HepG2 (cell line): Measurements from ENCODE around the gene POP5. TPM values are rescaled to one million over a fixed set of nuclear protein-coding genes. Genes with fewer than 3 reads are reported as not detected.

ENCODE experiments used
- ATAC-seq: fragments of 200-7000 bp; cut with Tn5 transposase; 3 replicates; pipeline ENCODE4 v1.9.1; 2020; ENCODE audit warnings: mild to moderate bottlenecking, moderate library complexity
- BruUV-seq: library from RNA; stranded (reverse); fragments of 400-500 nt; replicated peaks from 2 replicates; lab custom pipeline; 2021; lab: Mats Ljungman, UMichigan
- CTCF ChIA-PET: fragments of 300-600 bp; formaldehyde crosslinking; extraction: SDS; loops from one replicate; lab custom pipeline; 2021; ENCODE audit warnings: low total read pairs, inconsistent platforms, low intra/inter-chr PET ratio; lab: Yijun Ruan, JAX
- POLR2A ChIA-PET: fragments of 350-600 bp; sonication (Branson Sonifier 250); formaldehyde crosslinking; loops from one replicate; lab custom pipeline; 2020; ENCODE audit warnings: antibody characterized with exemption, inconsistent platforms; lab: Yijun Ruan, JAX
- DNase-seq: peaks from one replicate; pipeline ENCODE4 v3.0.0-alpha.2; 2015; ENCODE audit warnings: low spot score
- FAIRE-seq: peaks from 3 replicates; lab custom pipeline; 2011; peaks lifted over from hg19 to GRCh38; lab: Jason Lieb, UNC
- H2AFZ ChIP-seq: one replicate; pipeline ENCODE4 v1.6.1; 2011; ENCODE audit warnings: low read length, inconsistent platforms
- H3K27ac ChIP-seq: fragments of 300-600 bp; 3 replicates; pipeline ENCODE4 v1.8.0; 2011; ENCODE audit warnings: mixed run types, mild to moderate bottlenecking, mixed read lengths, low read length, inconsistent platforms; ENCODE audit not compliant: insufficient read depth; ENCODE audit errors: extremely low read length
- H3K27me3 ChIP-seq, 2 experiments: fragments of 200-600 bp in 1 of 2; 2 replicates in 1 of 2; 3 replicates in 1 of 2; pipeline versions ENCODE4 v1.6.0 to v1.8.0; 2011; ENCODE audit warnings: low read length in 2 of 2, mild to moderate bottlenecking in 2 of 2, moderate library complexity in 2 of 2, inconsistent platforms in 1 of 2; ENCODE audit not compliant: insufficient read depth in 2 of 2, control insufficient read depth in 1 of 2
- H3K36me3 ChIP-seq, 2 experiments: fragments of 200-600 bp in 1 of 2; replicated peaks in 1 of 2; 2 replicates in 1 of 2; 3 replicates in 1 of 2; pipeline versions ENCODE4 v1.5.1 to v1.8.0; 2011; ENCODE audit warnings: low read length in 2 of 2, inconsistent platforms in 1 of 2; ENCODE audit not compliant: insufficient read depth in 2 of 2, control insufficient read depth in 1 of 2
- H3K4me1 ChIP-seq: 2 replicates; pipeline ENCODE4 v1.5.1; 2012; ENCODE audit warnings: low read length, inconsistent platforms; ENCODE audit not compliant: insufficient read depth
- H3K4me2 ChIP-seq: 2 replicates; pipeline ENCODE4 v1.6.0; 2011; ENCODE audit warnings: low read depth, low read length, inconsistent platforms
- H3K4me3 ChIP-seq, 3 experiments: fragments of 200-600 bp in 1 of 3; sonication (generic), shearing (Covaris generic) in 1 of 3; replicated peaks in 1 of 3; 2 replicates each; pipeline ENCODE4 v1.5.1; 2011 to 2016; ENCODE audit warnings: low read length in 3 of 3, inconsistent platforms in 2 of 3, low read depth in 2 of 3, mild to moderate bottlenecking in 2 of 3, control low read depth in 1 of 3, mixed read lengths in 1 of 3; ENCODE audit not compliant: insufficient read depth in 1 of 3
- H3K79me2 ChIP-seq: one replicate; pipeline ENCODE4 v1.6.1; 2011; ENCODE audit warnings: low read length, inconsistent platforms; ENCODE audit not compliant: insufficient read depth
- H3K9ac ChIP-seq: 2 replicates; pipeline ENCODE4 v1.6.0; 2011; ENCODE audit warnings: mild to moderate bottlenecking, low read depth, low read length, inconsistent platforms; ENCODE audit not compliant: insufficient read depth
- H3K9me3 ChIP-seq: 2 replicates; pipeline ENCODE4 v1.5.1; 2012; ENCODE audit warnings: mild to moderate bottlenecking, low read length
- H4K20me1 ChIP-seq: 2 replicates; pipeline ENCODE4 v1.6.0; 2011; ENCODE audit warnings: inconsistent platforms, mild to moderate bottlenecking, low read length, moderate library complexity; ENCODE audit not compliant: insufficient read depth
- HNF1A ChIP-seq, 2 experiments: sonication (generic) in 1 of 2; formaldehyde crosslinking in 1 of 2; IDR thresholded peaks; 2 replicates each; pipeline versions ENCODE4 v1.4.0 to v1.6.1; 2016 to 2020; ENCODE audit warnings: borderline replicate concordance in 1 of 2, low read depth in 1 of 2, mild to moderate bottlenecking in 1 of 2, missing genetic modification reagents in 1 of 2
- ZFP36 ChIP-seq: fragments of 150-350 bp; IDR thresholded peaks from 2 replicates; pipeline ENCODE4 v1.6.1; 2018; ENCODE audit warnings: borderline replicate concordance, low read length, low read depth; ENCODE audit not compliant: partially characterized antibody
- ZNF580 ChIP-seq: IDR thresholded peaks from 2 replicates; pipeline ENCODE4 v1.6.1; 2016; ENCODE audit warnings: low read depth, borderline replicate concordance
- ZNF780A ChIP-seq: sonication (generic); formaldehyde crosslinking; IDR thresholded peaks from 2 replicates; pipeline ENCODE4 v1.8.0; 2022; ENCODE audit warnings: mild to moderate bottlenecking, missing genetic modification reagents, moderate library complexity
- WGBS: methylation state at CpG from one replicate; pipeline ENCODE4 v1.1.6; 2017; ENCODE audit warnings: low lambda C conversion rate; 5-methylcytosine and 5-hydroxymethylcytosine counted together
- in situ Hi-C: cut with HindIII; loops from 2 replicates; pipeline ENCODE4 v1.10.0; 2017; ENCODE audit warnings: low pct_unique_long_range_greater_than_20kb; ENCODE audit not compliant: extremely low pct_ligation_motif_present
- intact Hi-C: fragments of 100-400 bp; cut with micrococcal nuclease; formaldehyde crosslinking; loops from one replicate; pipeline ENCODE4 v1.10.0; 2022; ENCODE audit not compliant: unreplicated experiment
- polyA plus RNA-seq, 8 experiments: library from polyadenylated mRNA; depleted of rRNA in 3 of 8; stranded (reverse) in 7 of 8; unstranded in 1 of 8; fragments of >200 nt; fragmentation: Illumina TruSeq in 4 of 8; extraction: Trizol in 4 of 8; gene quantifications; 2 replicates each; pipeline versions ENCODE4 v1.2.1 to v1.2.3, GENCODE V29; 2011 to 2016; ENCODE audit warnings: low read depth in 4 of 8, missing spikeins in 1 of 8, mixed read lengths in 1 of 8; ENCODE audit not compliant: insufficient read depth in 1 of 8
- total RNA-seq, 5 experiments: library from RNA; depleted of rRNA; stranded (reverse); fragments of >200 nt; fragmentation: Illumina TruSeq; extraction: Trizol; gene quantifications; 2 replicates each; pipeline ENCODE4 v1.2.3, GENCODE V29; 2016; ENCODE audit warnings: low read depth in 1 of 5

POP5 gene
- total and polyA plus RNA-seq, 2 of the 13 experiments (the other 11 are each of a cell fraction or from before 2014, with no cell fraction given): 45.6 to 61.3 TPM

- no peak for ATAC-seq
- no peak overlapping the region for H3K4me2 ChIP-seq
- H3K9ac ChIP-seq: no peak overlapping the region
- H3K79me2 ChIP-seq: peaks cover 89% of the 10 kb centered on the region
- DNase-seq: no peak
- ChIA-PET POLR2A (no interaction called here), CTCF (no interaction called here)
- 85% methylated on average over 3 of the region's 3 CpGs for WGBS
- H3K4me3 ChIP-seq: no peak overlapping the region
- peaks cover 5 to 28% of the 10 kb centered on the region in 2 experiments for H3K36me3 ChIP-seq
- H3K9me3 ChIP-seq: no peaks in the 10 kb centered on the region
- H3K27me3 ChIP-seq: no peaks in the 10 kb centered on the region
- H3K4me1 ChIP-seq: peaks cover 88% of the 10 kb centered on the region
- no peak overlapping the region for H3K27ac ChIP-seq
- no TSS peak for BruUV-seq
- H4K20me1 ChIP-seq: peaks cover 91% of the 10 kb centered on the region
- no peak for TF ChIP-seq ZFP36
- no peak for TF ChIP-seq HNF1A (IDR thresholded peaks at IDR 0.05; ENCODE audit: low read depth)
- TF ChIP-seq HNF1A (CRISPR knock-in tag; IDR thresholded peaks at IDR 0.05; ENCODE audit: borderline replicate concordance): no peak
- no peak for TF ChIP-seq ZNF780A (CRISPR knock-in tag)
- TF ChIP-seq ZNF580 (CRISPR knock-in tag): no peak
- intact Hi-C loops: no loop called here
- no peak overlapping the region for H2AFZ ChIP-seq
- FAIRE-seq: no peak
- in situ Hi-C loops: no loop called here
Measured at GRCh38 chr12:120540445-120540844, 40.8 kb downstream of the POP5 start.
